OCI-LY1 (cell line): ENCODE data around the gene ARHGEF17.

Experiments
- CTCF ChIP-seq: fragments of 200-600 bp; sonication (generic), shearing (Covaris generic); IDR thresholded peaks from 2 replicates; pipeline ENCODE4 v1.5.1; 2017; ENCODE audit warnings: mild to moderate bottlenecking, antibody characterized with exemption, low read length, moderate library complexity, mixed read lengths
- EZH2 ChIP-seq: fragments of 200-600 bp; sonication (generic), shearing (Covaris generic); IDR thresholded peaks from 2 replicates; pipeline ENCODE4 v1.8.0; 2017; ENCODE audit warnings: borderline replicate concordance, mixed run types, mild to moderate bottlenecking, antibody characterized with exemption, low read length, moderate library complexity, mixed read lengths

GRCh38 chr11:73308003-73308960, at the start of gene ARHGEF17:
- no peak for TF ChIP-seq CTCF
- TF ChIP-seq EZH2, result no peak
